Activated CD8-positive, alpha-beta T cell treated with anti-CD3 and anti-CD28 coated beads for 36 hours (primary cell): ENCODE results near the gene ENTPD3. TPM values are rescaled to one million over a fixed set of nuclear protein-coding genes. Genes with fewer than 3 reads are reported as not detected.

Experiments used
- ATAC-seq: fragments of 200-7000 bp; cut with Tn5 transposase; one replicate; pipeline ENCODE4 v1.10.0; 2021; ENCODE audit warnings: mild to moderate bottlenecking, moderate library complexity
- CTCF ChIA-PET: fragments of 350-600 bp; sonication (Branson Sonifier 250); formaldehyde crosslinking; loops from one replicate; lab custom pipeline; 2021; ENCODE audit warnings: antibody characterized with exemption; lab: Charles Lee
- POLR2A ChIA-PET: fragments of 350-600 bp; sonication (Branson Sonifier 250); formaldehyde crosslinking; loops from one replicate; lab custom pipeline; 2021; ENCODE audit warnings: antibody characterized with exemption; lab: Charles Lee
- DNase-seq: peaks from one replicate; pipeline ENCODE4 v3.0.0-alpha.2; 2020
- H3K27ac Mint-ChIP-seq: one replicate; pipeline ENCODE4 v1.8.0; 2021; ENCODE audit warnings: mild to moderate bottlenecking, mixed read lengths
- H3K27me3 Mint-ChIP-seq: one replicate; pipeline ENCODE4 v1.8.0; 2021; ENCODE audit warnings: mixed read lengths
- H3K36me3 Mint-ChIP-seq: one replicate; pipeline ENCODE4 v1.8.0; 2021; ENCODE audit warnings: low read depth, mixed read lengths
- H3K4me1 Mint-ChIP-seq: one replicate; pipeline ENCODE4 v1.8.0; 2021; ENCODE audit warnings: low read depth, mixed read lengths
- H3K4me3 Mint-ChIP-seq: one replicate; pipeline ENCODE4 v1.8.0; 2021; ENCODE audit warnings: mild to moderate bottlenecking, moderate library complexity, mixed read lengths
- H3K9me3 Mint-ChIP-seq: one replicate; pipeline ENCODE4 v1.8.0; 2021; ENCODE audit warnings: mixed read lengths
- CTCF ChIP-seq: fragments of 200-600 bp; IDR thresholded peaks from one replicate; pipeline ENCODE4 v1.8.0; 2022; ENCODE audit warnings: antibody characterized with exemption, mild to moderate bottlenecking
- intact Hi-C: fragments of 100-400 bp; cut with micrococcal nuclease; formaldehyde crosslinking; loops from one replicate; pipeline ENCODE4 v1.10.0; 2022
- total RNA-seq, 2 experiments: library from RNA; stranded (reverse); gene quantifications; one replicate each; pipeline ENCODE4 v1.2.3, GENCODE V29; 2021

The ENTPD3 gene
- total RNA-seq, 2 experiments from 2014 or later: not detected

DNA sequence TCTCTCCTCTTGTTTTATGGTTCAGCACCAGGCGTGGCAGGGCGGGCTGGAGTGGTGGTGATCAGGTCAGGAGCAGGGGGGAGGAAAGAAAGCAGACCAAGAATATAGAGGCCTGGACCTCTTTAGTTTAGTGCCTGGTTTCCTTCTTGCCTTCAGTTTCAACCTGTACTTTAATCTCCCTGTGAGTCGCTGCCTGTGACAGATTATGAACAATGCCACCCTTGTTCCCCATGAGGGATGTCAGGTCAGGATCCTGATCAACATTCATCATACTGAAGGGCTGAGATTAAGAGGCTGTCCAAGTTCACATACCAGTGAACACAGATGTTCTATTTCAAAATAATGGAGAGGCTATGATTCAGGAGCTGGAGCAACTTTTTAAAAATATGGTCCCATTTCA lies 11.4 kb downstream of the ENTPD3 start:
- H3K4me1 Mint-ChIP-seq: no peaks in the 10 kb centered on the region
- no peak overlapping the region for H3K27ac Mint-ChIP-seq
- no peak for DNase-seq
- TF ChIP-seq CTCF: no peak
- ATAC-seq: no peak
- CTCF ChIA-PET: no interaction called here
- POLR2A ChIA-PET: interaction anchor here (1.1 kb wide), 1 partner anchor 11 kb away, joined by 4 read pairs; no protein-coding TSS in a partner anchor
- H3K4me3 Mint-ChIP-seq: no peak overlapping the region
- no peaks in the 10 kb centered on the region for H3K9me3 Mint-ChIP-seq
- no peaks in the 10 kb centered on the region for H3K36me3 Mint-ChIP-seq
- H3K27me3 Mint-ChIP-seq: peaks cover 3% of the 10 kb centered on the region
- intact Hi-C loops: no loop called here

- TF ChIP-seq CTCF: no peak
- no peak for ATAC-seq
- Mint-ChIP-seq H3K4me3 (no peak overlapping the region), H3K36me3 (no peaks in the 10 kb centered on the region), H3K4me1 (no peaks in the 10 kb centered on the region), H3K27me3 (peaks cover 3% of the 10 kb centered on the region), H3K9me3 (no peaks in the 10 kb centered on the region), H3K27ac (no peak overlapping the region)
- POLR2A ChIA-PET: interaction anchor here (0.6 kb wide), 1 partner anchor 126 kb away, joined by 4 read pairs; no protein-coding TSS in a partner anchor
- intact Hi-C loops: no loop called here
- DNase-seq: no peak
- CTCF ChIA-PET: no interaction called here
Measured at GRCh38 chr3:40404591-40405198, 17.7 kb downstream of the ENTPD3 start.

DNA sequence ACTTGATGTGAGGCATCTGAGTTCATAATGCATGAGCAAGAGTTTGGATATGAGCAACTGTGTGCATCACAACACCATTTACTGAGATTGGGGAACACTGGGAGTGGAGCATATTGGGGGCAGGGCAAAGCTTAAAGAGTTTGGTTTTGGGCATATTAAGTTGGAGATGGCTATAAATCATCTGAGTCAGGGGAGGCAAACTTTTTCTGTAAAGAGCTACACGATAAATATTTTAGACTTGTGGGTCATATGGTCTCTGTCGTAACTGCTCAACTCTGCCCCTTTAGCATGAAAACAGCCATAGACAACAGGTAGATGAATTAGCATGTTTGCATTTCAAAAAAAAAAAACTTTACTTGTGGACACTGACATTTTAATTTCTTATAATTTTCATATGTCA lies 20.0 kb downstream of the ENTPD3 start:
- peaks cover 2% of the 10 kb centered on the region for H3K27me3 Mint-ChIP-seq
- ChIA-PET POLR2A (interaction anchor here (0.6 kb wide), 1 partner anchor 8 kb away, joined by 4 read pairs; no protein-coding TSS in a partner anchor), CTCF (no interaction called here)
- H3K4me1 Mint-ChIP-seq: no peaks in the 10 kb centered on the region
- H3K27ac Mint-ChIP-seq: no peak overlapping the region
- ATAC-seq (no peak), DNase-seq (no peak)
- intact Hi-C loops: no loop called here
- no peak overlapping the region for H3K4me3 Mint-ChIP-seq
- no peaks in the 10 kb centered on the region for H3K36me3 Mint-ChIP-seq
- no peak for TF ChIP-seq CTCF
- no peaks in the 10 kb centered on the region for H3K9me3 Mint-ChIP-seq

DNA sequence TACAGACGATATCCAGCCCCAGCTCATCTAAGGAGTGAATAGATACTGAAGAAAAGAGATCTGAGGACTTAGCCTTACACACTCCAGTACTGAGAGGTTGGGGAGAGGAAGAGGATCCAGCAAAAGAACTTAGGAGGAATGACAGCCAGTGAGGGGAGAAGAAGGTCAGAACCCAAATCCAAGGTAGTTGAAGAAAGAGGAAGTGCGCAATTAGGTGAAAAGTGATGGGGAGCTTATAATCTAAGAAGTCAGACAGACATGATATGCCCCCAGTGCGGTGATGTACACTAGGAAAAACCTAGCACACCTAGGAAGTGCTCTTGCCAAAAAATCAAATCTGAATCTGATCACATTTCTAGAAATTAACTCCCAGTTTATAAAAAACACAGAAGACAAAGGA lies 20.6 kb downstream of the ENTPD3 start:
- H3K9me3 Mint-ChIP-seq: no peaks in the 10 kb centered on the region
- no peak for ATAC-seq
- H3K4me1 Mint-ChIP-seq: no peaks in the 10 kb centered on the region

More for the DNA sequence above, 20.6 kb downstream of the ENTPD3 start:
- no peak for DNase-seq
- no peaks in the 10 kb centered on the region for H3K36me3 Mint-ChIP-seq
- TF ChIP-seq CTCF: no peak
- CTCF ChIA-PET: no interaction called here
- POLR2A ChIA-PET: interaction anchor here (0.6 kb wide), 1 partner anchor 7 kb away, joined by 4 read pairs; no protein-coding TSS in a partner anchor
- peaks cover 2% of the 10 kb centered on the region for H3K27me3 Mint-ChIP-seq
- intact Hi-C loops: no loop called here
- no peak overlapping the region for H3K4me3 Mint-ChIP-seq
- H3K27ac Mint-ChIP-seq: no peak overlapping the region
